HUES48 (cell line): ENCODE measurements around the gene CAMSAP1.

Source experiments
- H3K27ac ChIP-seq: one replicate; pipeline ENCODE4 v1.7.0; 2013; ENCODE audit warnings: low read depth, low read length, inconsistent platforms
- H3K27me3 ChIP-seq: 2 replicates; pipeline ENCODE4 v1.6.1; 2013; ENCODE audit warnings: mild to moderate bottlenecking, low read length; ENCODE audit not compliant: control insufficient read depth, insufficient read depth
- H3K36me3 ChIP-seq: 2 replicates; pipeline ENCODE4 v1.6.1; 2013; ENCODE audit warnings: low read length; ENCODE audit not compliant: control insufficient read depth, insufficient read depth
- H3K4me1 ChIP-seq: 2 replicates; pipeline ENCODE4 v1.6.1; 2013; ENCODE audit warnings: mild to moderate bottlenecking, low read length; ENCODE audit not compliant: control insufficient read depth, insufficient read depth
- H3K4me3 ChIP-seq: 2 replicates; pipeline ENCODE4 v1.5.1; 2013; ENCODE audit warnings: mild to moderate bottlenecking, low read depth, low read length
- H3K9ac ChIP-seq: 2 replicates; pipeline ENCODE4 v1.6.1; 2013; ENCODE audit warnings: mild to moderate bottlenecking, low read depth, low read length, moderate library complexity
- H3K9me3 ChIP-seq: 2 replicates; pipeline ENCODE4 v1.6.1; 2013; ENCODE audit warnings: low read length; ENCODE audit not compliant: control insufficient read depth, insufficient read depth

The CAMSAP1 gene

GRCh38 chr9:135891027-135891631, 16.2 kb downstream of the CAMSAP1 start:
- Histone ChIP-seq H3K4me3 (no peak overlapping the region), H3K4me1 (peaks cover 54% of the 10 kb centered on the region), H3K27ac (peak overlapping the region; percentile 6), H3K9me3 (no peaks in the 10 kb centered on the region), H3K27me3 (no peaks in the 10 kb centered on the region), H3K9ac (no peak overlapping the region), H3K36me3 (no peaks in the 10 kb centered on the region)

- Histone ChIP-seq H3K4me3 (no peak overlapping the region), H3K4me1 (peaks cover 54% of the 10 kb centered on the region), H3K36me3 (no peaks in the 10 kb centered on the region), H3K9ac (no peak overlapping the region), H3K27ac (no peak overlapping the region), H3K9me3 (no peaks in the 10 kb centered on the region), H3K27me3 (no peaks in the 10 kb centered on the region)
These were observed 16.9 kb downstream of the CAMSAP1 start for GRCh38 chr9:135890190-135891026.

GRCh38 chr9:135889564-135890189, 17.7 kb downstream of the CAMSAP1 start:
- Histone ChIP-seq H3K27me3 (no peaks in the 10 kb centered on the region), H3K4me3 (no peak overlapping the region), H3K4me1 (peaks cover 58% of the 10 kb centered on the region), H3K9me3 (no peaks in the 10 kb centered on the region), H3K27ac (no peak overlapping the region), H3K36me3 (no peaks in the 10 kb centered on the region), H3K9ac (no peak overlapping the region)

- Histone ChIP-seq H3K9ac (no peak overlapping the region), H3K9me3 (no peaks in the 10 kb centered on the region), H3K27ac (no peak overlapping the region), H3K4me3 (no peak overlapping the region), H3K36me3 (no peaks in the 10 kb centered on the region), H3K4me1 (peaks cover 54% of the 10 kb centered on the region), H3K27me3 (no peaks in the 10 kb centered on the region)
These were observed 18.5 kb downstream of the CAMSAP1 start for GRCh38 chr9:135888766-135889394.

- H3K36me3 ChIP-seq = no peaks in the 10 kb centered on the region
- H3K9ac ChIP-seq = no peak overlapping the region
- H3K9me3 ChIP-seq = no peaks in the 10 kb centered on the region
- H3K27me3 ChIP-seq = no peaks in the 10 kb centered on the region
- H3K27ac ChIP-seq = peak overlapping the region; percentile 52
- no peak overlapping the region for H3K4me3 ChIP-seq
- peaks cover 48% of the 10 kb centered on the region for H3K4me1 ChIP-seq
These were observed 19.1 kb downstream of the CAMSAP1 start for GRCh38 chr9:135888126-135888765.

GRCh38 chr9:135887585-135888050, 19.7 kb downstream of the CAMSAP1 start:
- Histone ChIP-seq H3K9me3 (no peaks in the 10 kb centered on the region), H3K4me3 (no peak overlapping the region), H3K27me3 (no peaks in the 10 kb centered on the region), H3K36me3 (no peaks in the 10 kb centered on the region), H3K4me1 (peaks cover 48% of the 10 kb centered on the region), H3K27ac (peak overlapping the region; percentile 52), H3K9ac (no peak overlapping the region)

- Histone ChIP-seq H3K36me3 (0 out of 2 replicates have a peak, but pooled peaks cover 3% of the 10 kb centered on the region), H3K9me3 (no peaks in the 10 kb centered on the region), H3K4me1 (peaks cover 48% of the 10 kb centered on the region), H3K27ac (no peak overlapping the region), H3K27me3 (no peaks in the 10 kb centered on the region), H3K9ac (no peak overlapping the region), H3K4me3 (no peak overlapping the region)
These were observed 20.3 kb downstream of the CAMSAP1 start for GRCh38 chr9:135887021-135887507.

GRCh38 chr9:135886147-135886981, 21.0 kb downstream of the CAMSAP1 start:
- no peaks in the 10 kb centered on the region for H3K27me3 ChIP-seq
- peaks cover 10% of the 10 kb centered on the region for H3K36me3 ChIP-seq
- no peaks in the 10 kb centered on the region for H3K9me3 ChIP-seq
- H3K27ac ChIP-seq = no peak overlapping the region
- H3K9ac ChIP-seq = no peak overlapping the region
- peaks cover 43% of the 10 kb centered on the region for H3K4me1 ChIP-seq
- H3K4me3 ChIP-seq = no peak overlapping the region

GRCh38 chr9:135885100-135885853, 22.1 kb downstream of the CAMSAP1 start:
- Histone ChIP-seq H3K36me3 (peaks cover 13% of the 10 kb centered on the region), H3K4me3 (no peak overlapping the region), H3K9ac (no peak overlapping the region), H3K27me3 (no peaks in the 10 kb centered on the region), H3K27ac (no peak overlapping the region), H3K4me1 (peaks cover 43% of the 10 kb centered on the region), H3K9me3 (no peaks in the 10 kb centered on the region)
